Activated CD8-positive, alpha-beta memory T cell treated with anti-CD3 and anti-CD28 coated beads for 24 hours (primary cell): ENCODE results near the gene MAG.
"Not testable (repeated sequence)": the region's sequence is repeated elsewhere in the genome, so short reads cannot be mapped to it uniquely, and the experiment has no call there.

Source experiments
- DNase-seq: peaks from one replicate; pipeline ENCODE4 v3.0.0-alpha.2; 2020

Gene MAG

DNA sequence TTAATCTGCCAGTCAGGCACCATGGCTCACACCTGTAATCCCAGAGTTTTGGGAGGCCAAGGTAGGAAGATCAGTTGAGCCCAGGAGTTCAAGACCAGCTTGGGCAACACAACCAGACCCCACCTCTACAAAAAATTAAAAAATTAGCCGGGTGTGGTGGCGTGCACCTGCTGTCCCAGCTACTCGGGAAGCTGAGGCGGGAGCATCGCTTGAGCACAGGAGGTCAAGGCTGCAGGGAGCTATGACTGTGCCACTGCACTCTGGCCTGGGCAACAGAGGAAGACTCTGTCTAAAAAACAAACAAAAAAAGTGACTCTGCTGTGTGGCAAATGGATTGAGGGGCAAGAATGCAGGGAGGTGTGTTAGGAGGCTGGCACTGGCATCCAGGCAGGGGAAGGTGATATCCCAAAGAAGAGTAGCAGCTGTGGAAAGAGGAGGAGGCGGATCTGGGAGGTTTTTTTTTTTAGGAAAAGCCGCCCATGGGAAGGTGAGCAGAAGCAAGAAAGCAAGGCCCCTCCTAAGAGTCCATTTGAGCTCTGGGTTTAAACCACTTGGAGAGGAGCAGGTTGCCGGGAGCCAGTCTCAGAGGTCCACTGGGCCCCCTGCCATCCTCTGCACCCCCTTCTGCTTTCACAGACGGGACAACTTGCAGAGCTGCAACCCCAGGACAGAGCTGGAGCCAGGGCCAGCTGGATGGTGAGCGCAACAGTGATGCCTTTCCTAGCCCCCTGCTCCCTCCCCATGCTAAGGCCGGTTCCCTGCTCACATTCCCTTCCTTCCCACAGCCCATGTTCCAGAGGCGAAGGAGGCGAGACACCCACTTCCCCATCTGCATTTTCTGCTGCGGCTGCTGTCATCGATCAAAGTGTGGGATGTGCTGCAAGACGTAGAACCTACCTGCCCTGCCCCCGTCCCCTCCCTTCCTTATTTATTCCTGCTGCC is 7.5 kb upstream of the MAG start:
- no peak for DNase-seq

DNA sequence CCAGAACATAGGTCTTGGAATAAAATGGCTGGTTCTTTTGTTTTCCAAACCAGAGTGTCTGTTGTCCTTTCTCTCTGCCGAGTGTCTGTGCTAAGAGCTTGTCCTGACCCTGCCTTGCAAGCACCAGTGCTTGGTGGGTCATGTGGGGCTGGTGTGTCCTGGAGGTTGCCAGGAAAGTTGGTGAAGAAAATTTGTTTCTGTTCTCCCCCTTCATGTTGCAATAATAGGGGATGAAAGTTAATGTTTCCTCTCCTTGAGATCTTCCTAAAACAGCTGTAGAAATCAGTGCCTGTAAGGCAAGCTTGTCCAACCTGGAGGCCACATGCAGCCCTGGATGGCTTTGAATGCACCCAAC is 6.9 kb upstream of the MAG start:
- DNase-seq, result no peak

DNA sequence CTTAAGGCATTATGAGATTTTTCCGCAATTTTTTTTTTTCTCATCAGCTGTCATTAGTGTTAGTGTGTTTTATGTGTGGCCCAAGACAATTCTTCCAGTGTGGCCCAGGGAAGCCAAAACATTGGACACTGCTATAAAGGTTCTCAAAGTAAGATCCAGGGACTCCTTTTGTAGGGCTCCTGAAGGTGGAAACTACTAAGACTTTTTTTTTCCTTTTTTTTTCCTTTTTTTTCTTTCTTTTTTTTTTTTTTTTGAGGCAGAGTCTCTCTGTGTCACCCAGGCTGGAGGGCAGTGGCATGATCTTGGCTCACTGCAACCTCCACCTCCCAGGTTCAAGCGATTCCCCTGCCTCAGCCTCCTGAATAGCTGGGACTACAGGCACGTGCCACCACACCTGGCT is 6.5 kb upstream of the MAG start:
- DNase-seq, result not testable (repeated sequence)

DNA sequence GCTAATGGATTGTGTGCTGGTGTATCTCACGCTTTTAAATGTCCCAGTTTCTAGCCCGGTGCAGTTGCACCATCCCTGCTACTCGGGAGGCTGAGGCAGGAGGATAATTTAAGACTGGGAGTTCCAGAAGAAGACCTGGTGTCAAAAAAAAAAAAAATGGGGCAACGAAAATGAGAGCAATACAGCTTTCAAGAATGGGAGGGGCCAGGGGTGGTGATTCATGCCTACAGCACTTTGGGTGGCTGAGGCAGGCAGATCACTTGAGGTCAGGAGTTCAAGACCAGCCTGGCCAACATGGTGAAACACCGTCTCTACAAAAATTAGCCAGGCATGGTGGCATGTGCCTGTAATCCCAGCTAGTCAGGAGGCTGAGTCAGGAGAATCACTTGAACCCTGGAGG is 5.9 kb upstream of the MAG start:
- not testable (repeated sequence) for DNase-seq

DNA sequence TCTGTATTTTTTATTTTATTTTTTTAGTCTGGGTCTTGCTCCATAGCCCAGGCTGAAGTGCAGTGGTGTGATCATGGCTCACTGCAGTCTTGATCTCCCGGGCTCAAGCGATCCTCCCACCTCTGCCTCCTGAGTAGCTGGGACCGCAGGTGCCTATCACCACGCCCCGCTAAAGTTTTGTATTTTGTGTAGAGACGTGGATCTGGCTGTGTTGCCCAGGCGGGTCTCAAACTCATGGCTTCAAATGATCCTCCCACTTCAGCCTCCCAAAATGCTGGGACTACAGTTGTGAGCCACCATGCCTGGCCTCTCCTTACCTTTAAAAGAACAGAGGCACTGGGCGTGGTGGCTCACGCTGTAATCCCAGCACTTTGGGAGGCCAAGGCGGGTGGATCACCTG is 4.2 kb upstream of the MAG start:
- no peak for DNase-seq

DNA sequence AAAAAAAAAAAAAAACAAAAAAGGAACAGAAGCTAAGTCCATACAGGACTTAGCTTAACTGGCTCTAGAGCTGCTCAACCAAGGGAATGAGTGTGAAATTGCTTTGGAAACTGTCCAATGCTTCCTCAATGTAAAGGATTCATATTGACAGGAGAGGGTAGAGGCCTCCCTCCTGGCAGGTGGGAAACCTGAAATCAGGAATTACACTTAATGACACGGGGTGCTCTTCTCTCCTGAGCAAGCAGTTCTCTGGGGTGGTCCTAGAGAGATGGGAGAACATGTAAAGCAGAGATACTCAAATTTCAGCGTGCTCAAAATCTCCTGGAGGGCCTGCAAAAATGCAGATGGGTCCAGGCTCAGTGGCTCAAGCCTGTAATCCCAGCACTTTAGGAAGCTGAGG is 3.6 kb upstream of the MAG start:
- no peak for DNase-seq

DNA sequence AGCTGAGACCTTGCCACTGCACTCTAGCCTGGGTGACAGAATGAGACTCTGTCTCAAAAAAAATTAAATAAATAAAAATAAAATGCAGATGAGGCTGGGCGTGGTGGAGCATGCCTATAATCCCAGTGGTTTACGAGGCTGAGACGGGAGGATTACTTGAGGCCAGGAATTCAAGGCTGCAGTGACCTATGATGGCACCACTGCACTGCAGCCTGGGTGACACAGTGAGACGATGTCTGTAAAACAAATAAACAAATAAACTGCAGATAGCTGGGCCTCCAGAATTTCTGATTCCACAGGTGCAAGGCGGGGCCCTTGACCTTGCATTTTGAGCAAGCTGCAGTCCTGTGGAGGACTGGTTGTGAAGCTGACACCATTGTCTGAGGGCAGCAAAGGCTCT is 3.1 kb upstream of the MAG start:
- no peak for DNase-seq

DNA sequence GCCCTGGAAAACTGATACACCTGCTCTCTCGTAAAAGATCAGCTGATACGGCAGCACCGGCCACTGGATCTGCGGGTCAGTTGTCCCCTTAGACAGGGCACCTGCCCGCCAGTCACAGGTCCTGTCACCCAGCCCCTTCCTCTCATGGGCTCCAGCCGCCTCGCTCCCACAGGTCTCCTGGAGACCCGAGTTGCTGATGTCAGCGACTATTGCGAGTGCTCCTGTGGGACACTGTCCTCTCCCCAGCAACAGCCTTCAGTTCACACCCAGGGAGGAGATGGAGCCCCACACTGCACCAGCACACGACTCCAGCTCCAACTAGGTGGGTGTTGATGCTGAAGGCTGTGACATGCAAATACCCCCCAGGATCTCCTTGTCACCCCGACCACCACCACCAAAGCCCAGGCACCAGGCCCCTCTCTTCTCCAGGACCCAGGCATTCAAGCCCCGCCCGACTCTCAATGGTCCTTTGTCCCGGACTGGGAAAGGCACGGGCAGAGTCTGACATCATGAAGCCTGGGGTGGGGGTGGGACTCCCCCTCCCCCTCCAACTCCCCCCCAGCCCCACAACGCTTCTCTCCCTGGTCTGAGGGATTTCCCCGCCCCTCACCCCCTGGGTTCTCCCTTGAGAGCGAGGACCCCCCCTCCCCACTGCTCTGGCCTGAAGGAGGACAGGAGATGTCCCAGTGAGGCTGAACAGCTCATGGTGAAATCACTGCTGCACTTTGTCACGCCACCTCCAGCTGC is 1.4 kb upstream of the MAG start:
- no peak for DNase-seq

DNA sequence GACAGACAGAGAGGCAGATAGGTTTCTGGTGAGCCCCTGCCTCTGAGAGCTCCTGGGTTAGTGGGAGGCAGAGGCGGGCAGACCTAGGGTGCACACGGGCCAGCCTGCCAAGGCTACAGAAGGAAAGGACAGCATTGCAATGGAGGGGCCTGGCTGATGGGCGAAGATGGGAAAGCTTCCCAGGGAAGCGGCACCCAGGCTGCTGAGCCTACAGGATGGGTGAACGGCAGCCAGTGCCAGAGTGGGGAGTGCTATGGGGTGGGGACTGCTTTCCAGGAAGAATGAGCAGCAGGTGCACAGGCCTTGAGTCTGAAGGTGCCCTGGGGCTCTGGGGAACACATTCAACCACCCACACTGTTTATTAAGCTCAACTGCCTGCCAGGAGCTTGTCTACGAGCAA is 702 bp upstream of the MAG start:
- no peak for DNase-seq

DNA sequence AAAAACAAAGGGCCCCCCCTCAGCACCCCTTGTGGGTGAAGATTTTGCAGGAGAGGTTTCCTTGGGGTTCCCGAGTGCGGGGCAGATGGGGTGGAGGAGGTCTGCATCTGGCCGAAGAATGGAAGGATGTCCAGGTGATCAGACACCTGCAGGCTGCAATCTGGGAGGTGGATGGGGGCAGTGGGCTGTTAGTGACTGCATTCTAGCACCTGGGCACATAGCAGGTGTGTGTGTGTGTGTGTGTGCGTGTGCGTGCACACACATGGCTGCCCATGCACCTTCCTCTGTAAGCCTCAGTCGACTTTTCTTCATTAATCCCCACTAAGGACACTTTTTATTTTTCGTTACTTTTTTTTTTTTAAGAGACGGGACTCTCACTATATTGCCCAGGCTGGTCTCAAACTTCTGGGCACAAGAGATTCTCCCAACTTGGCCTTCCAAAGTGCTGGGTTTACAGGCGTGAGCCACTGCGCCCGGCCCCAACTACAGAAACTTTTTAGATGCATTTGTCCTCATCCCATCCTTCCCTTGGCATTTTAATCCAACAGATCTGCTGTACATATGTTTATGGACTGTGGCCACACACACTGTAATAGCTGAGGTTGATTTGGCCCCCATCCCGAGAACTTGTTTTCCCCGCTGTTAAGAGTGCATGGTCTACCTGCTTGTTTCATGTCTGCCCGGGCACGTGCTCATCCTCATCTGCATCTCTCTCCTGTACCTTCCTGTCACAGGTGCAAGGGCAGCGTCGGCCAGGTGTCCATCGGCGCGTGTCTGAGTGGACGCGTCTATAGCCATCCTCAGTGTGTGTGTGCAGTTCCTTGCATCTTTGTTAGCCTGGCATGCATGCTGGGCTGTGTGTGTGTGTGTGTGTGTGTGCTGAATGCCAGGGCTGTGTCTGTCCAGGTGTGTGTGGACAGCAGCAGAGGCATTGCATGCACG is 731 bp downstream of the MAG start:
- DNase-seq, result no peak

DNA sequence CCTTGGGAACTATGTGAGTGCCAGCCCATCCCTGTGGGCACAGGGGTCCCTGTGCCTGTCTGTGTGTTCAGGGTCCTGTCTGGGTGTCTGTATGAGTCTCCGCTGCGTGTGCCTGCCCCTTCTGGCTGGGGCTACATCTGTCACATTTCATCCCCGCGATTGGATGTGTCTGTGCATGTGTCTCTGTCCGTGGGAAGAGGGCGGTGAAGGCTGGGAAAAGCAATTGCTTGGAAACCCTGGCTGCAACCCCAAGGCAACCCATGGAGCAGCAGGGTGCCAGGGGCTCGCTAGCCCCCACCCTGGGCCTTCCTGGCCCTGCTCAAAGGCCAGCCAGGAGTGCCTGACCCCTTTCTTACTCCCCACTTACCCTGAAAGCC is 1.4 kb downstream of the MAG start:
- DNase-seq, result no peak

DNA sequence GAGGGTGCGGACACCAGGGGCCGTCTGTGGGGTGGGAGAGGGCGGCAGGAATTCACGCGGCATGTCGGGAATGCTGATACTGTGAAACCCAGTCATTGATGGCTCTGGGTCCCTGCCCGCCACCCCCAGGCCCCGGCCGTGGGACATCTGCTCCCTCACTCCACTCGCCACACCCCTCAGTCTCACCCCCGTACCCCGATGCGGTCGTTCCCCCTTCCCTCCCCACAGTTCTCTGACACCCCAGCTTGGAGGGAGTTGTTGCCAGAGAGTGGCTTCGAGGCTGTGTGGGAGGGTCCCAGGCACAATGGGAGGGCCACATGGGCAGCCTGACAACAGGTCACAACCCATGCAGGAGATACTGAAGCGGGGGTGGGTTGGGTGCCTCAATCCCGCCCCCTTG is 1.8 kb downstream of the MAG start:
- DNase-seq, result no peak

DNA sequence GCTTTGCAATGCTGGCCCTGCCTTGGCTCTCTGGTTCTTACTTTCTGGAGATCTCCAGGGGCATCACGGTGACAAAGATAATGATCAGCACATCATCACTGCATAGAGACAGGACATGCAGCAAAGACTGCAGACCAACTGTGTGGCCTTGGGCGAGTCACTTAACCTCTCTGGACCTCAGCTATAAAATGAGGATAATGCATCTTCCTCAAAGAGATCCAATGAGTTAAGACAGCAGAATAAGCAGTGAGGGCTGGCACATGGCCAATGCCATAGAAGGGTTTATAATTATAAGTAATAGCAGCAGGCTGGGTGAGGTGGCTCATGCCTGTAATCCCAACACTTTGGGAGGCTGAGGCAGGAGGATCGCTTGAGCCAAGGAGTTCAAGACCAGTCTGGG is 2.4 kb downstream of the MAG start:
- DNase-seq, result no peak

DNA sequence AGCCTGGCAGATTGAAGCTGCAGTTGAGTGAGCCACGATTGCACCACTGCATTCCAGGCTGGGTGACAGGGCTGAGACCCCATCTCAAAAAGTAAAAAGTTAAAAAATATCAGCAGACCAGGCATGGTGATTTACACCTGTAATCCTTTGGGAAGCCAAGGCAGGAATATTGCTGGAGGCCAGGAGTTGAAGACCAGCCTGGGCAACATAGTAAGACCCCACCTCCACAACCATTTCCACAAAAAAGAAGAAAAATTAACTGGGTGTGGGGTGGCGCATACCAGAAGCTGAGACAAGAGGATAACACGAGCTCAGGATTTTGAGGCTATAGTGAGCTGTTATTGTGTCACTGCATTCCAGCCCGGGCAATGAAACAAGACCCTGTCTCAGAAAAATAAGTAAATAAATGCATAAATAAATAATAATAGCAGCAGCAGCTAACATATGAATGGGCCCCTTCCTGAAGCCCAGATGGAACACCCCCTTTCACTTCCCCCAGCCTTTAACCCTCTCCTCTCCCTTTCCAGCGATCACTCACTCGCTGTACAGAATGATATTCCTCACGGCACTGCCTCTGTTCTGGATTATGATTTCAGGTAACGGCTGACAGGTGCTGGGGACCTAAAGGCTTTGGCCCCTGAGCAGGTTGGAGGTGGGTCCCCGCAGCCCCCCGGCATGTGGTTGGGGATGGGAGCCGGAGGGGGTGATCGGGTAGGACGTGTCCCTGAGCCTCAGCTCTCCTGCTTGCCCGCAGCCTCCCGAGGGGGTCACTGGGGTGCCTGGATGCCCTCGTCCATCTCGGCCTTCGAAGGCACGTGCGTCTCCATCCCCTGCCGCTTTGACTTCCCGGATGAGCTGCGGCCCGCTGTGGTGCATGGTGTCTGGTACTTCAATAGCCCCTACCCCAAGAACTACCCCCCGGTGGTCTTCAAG is 3.2 kb downstream of the MAG start:
- DNase-seq, result no peak

DNA sequence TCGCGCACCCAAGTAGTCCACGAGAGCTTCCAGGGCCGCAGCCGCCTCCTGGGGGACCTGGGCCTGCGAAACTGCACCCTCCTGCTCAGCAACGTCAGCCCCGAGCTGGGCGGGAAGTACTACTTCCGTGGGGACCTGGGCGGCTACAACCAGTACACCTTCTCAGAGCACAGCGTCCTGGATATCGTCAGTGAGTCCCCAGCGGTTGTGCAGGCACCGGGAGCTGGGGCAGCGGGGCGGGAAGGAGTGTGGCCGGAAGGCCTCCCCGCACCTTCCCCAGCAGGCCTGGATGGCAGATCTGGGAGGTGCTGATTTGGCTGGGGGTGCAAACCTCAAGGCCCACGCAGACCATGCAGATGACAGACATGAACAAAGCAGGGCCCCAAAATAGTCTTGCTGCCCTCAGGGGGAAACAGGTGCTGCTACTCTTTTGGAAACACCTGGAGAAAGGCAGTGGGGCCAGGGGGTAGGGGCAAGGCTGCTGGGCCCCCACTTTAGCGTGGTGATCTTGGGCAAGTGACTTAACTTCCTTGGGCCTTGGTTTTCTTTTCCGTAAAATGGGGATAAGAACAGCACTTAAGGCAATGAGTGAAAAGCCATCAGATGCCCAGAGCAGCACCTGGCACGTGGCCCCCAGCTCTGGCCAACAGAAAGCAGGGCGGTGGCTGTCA is 4.0 kb downstream of the MAG start:
- DNase-seq, result peak; percentile 75

DNA sequence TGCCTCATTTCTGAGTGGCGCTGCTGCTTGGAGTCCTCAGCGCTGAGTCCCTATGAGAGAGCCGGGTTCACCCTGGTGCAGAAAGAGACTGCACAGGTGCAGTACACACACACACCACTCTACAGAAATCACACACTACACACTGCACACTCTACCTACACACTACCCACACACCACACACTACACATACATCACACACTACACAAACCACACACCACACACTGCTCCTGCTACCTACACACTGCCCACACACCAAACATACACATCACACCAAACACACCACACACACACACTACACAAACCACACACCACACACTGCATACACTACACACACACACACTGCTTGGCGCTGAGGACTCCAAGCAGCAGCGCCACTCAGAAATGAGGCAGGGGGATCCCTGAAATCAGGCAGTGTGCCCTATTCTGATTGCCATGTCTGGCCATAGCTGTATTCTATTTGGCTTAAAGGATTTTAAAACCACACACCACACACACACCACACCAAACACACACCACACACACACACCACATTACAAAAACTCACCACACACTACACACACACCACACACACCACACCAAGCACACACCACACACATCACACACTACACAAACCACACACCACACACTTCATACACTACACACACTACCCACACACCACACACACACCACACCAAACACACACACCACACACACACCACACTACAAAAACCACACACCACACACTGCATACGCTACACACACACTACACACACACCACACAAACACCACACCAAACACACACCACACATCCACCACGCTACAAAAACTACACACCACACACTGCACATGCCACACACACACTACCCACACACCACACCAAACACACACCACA is 4.9 kb downstream of the MAG start:
- no peak for DNase-seq

DNA sequence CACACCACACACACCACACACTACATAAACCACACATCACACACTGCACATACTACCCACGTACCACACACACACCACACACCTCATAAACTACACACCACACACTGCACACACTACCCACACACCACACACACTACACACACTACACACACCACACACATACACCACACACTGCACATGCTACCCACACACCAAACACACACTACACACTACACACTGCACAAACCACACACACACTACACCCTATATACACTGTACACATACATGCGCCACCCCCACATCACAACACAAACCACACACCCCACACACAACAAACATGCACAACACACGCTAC is 5.5 kb downstream of the MAG start:
- no peak for DNase-seq

DNA sequence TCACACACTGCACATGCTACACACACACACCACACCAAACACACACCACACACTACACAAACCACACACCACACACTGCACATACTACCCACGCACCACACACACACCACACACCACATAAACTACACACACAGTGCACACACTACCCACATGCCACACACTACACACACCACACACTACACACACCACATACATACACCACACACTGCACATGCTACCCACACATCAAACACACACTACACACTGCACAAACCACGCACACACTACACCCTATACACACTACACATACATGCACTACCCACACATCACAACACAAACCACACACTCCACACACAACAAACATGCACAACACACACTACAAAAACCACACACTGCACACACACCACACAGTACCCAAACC is 6.0 kb downstream of the MAG start:
- DNase-seq, result no peak

DNA sequence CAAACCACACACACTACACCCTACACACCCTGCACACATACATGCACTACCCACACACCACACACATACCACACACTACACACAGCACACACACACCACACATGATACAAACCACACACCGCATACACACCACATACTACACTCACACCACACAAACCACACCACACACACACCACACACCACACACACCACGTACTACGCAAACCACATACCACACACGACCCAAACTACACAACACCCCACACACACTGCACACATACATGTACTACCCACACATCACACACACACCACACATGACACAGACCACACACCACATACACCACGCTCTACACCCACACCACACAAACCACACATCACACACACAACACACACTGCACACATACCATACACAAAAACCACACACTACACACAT is 6.6 kb downstream of the MAG start:
- no peak for DNase-seq

DNA sequence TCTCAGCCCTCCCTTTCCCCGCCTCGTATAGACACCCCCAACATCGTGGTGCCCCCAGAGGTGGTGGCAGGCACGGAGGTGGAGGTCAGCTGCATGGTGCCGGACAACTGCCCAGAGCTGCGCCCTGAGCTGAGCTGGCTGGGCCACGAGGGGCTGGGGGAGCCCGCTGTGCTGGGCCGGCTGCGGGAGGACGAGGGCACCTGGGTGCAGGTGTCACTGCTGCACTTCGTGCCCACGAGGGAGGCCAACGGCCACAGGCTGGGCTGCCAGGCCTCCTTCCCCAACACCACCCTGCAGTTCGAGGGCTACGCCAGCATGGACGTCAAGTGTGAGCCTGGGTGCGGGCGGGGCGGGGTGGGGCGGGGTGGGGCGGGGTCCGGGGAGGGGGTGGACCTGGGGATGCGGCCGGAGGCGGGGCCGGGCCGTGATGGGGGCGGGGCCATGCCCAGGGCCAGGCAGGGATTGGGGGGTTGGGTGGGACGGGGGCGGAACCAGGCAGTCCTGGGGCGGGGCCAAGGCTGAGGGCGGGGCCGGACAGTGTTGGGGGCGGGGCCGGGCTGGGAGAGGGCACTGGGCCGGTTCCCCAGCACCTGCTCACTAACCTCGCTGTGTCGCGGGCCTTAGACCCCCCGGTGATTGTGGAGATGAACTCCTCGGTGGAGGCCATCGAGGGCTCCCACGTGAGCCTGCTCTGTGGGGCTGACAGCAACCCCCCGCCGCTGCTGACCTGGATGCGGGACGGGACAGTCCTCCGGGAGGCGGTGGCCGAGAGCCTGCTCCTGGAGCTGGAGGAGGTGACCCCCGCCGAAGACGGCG is 7.8 kb downstream of the MAG start:
- DNase-seq, result no peak
